K562 (cell line): ENCODE data around the gene MINAR1. TPM values are rescaled to one million over a fixed set of nuclear protein-coding genes. Genes with fewer than 3 reads are reported as not detected.

ENCODE experiments used
- ATAC-seq: fragments of 200-7000 bp; cut with Tn5 transposase; 3 replicates; pipeline ENCODE4 v1.9.1; 2020; ENCODE audit warnings: moderate library complexity
- BruUV-seq: library from RNA; stranded (reverse); fragments of 400-500 nt; replicated peaks from 2 replicates; lab custom pipeline; 2021; lab: Mats Ljungman, UMichigan
- CTCF ChIA-PET: fragments of 300-600 bp; formaldehyde crosslinking; extraction: SDS; loops from one replicate; lab custom pipeline; 2021; ENCODE audit warnings: low intra/inter-chr PET ratio; lab: Yijun Ruan, JAX
- POLR2A ChIA-PET: fragments of 300-600, 350-650 bp; sonication (Branson Sonifier 250); formaldehyde crosslinking; extraction: SDS; loops from one replicate; lab custom pipeline; 2021; ENCODE audit warnings: antibody characterized with exemption, inconsistent platforms; lab: Yijun Ruan, JAX
- DNase-seq, 4 experiments: peaks; one replicate each; pipeline versions ENCODE4 v3.0.0 to v3.0.0-alpha.2; 2011 to 2018; ENCODE audit warnings: low spot score in 3 of 4, mixed read lengths in 3 of 4; ENCODE audit errors: extremely low read depth in 1 of 4
- FAIRE-seq: peaks from 2 replicates; lab custom pipeline; 2011; peaks lifted over from hg19 to GRCh38; lab: Jason Lieb, UNC
- H2AFZ ChIP-seq: 2 replicates; pipeline ENCODE4 v1.6.0; 2011; ENCODE audit warnings: low read depth, low read length, control low read depth, inconsistent platforms
- H3K27ac ChIP-seq: fragments of 200-600 bp; 3 replicates; pipeline ENCODE4 v1.8.0; 2011; ENCODE audit warnings: low read depth, mild to moderate bottlenecking, control low read depth, inconsistent platforms, low read length, moderate library complexity, mixed read lengths; ENCODE audit errors: extremely low read depth
- H3K27me3 ChIP-seq, 2 experiments: fragments of 300-600 bp in 1 of 2; 2 replicates in 1 of 2; 3 replicates in 1 of 2; pipeline versions ENCODE4 v1.6.0 to v1.8.0; 2011; ENCODE audit warnings: inconsistent platforms in 2 of 2, low read length in 2 of 2, mild to moderate bottlenecking in 1 of 2, mixed read lengths in 1 of 2, moderate library complexity in 1 of 2; ENCODE audit not compliant: control insufficient read depth in 2 of 2, insufficient read depth in 2 of 2
- H3K36me3 ChIP-seq: fragments of 300-600 bp; 3 replicates; pipeline ENCODE4 v1.8.0; 2011; ENCODE audit warnings: mild to moderate bottlenecking, low read length, inconsistent platforms; ENCODE audit not compliant: control insufficient read depth, insufficient read depth
- H3K4me1 ChIP-seq, 2 experiments: fragments of 200-600 bp in 1 of 2; replicated peaks in 1 of 2; 2 replicates in 1 of 2; 3 replicates in 1 of 2; pipeline versions ENCODE4 v1.5.1 to v1.8.0; 2011; ENCODE audit warnings: inconsistent platforms in 2 of 2, low read length in 2 of 2, mild to moderate bottlenecking in 1 of 2, mixed read lengths in 1 of 2, moderate library complexity in 1 of 2; ENCODE audit not compliant: control insufficient read depth in 2 of 2, insufficient read depth in 2 of 2
- H3K4me2 ChIP-seq: 2 replicates; pipeline ENCODE4 v1.6.1; 2011; ENCODE audit warnings: low read length, control low read depth, inconsistent platforms, mixed read lengths; ENCODE audit not compliant: insufficient read depth
- H3K4me3 ChIP-seq: fragments of 200-600 bp; sonication (generic), shearing (Covaris generic); 2 replicates; pipeline ENCODE4 v1.5.1; 2016; ENCODE audit warnings: control low read depth, inconsistent platforms
- H3K79me2 ChIP-seq: fragments of 200-600 bp; 3 replicates; pipeline ENCODE4 v1.8.0; 2011; ENCODE audit warnings: low read length, inconsistent platforms; ENCODE audit not compliant: control insufficient read depth, insufficient read depth
- H3K9ac ChIP-seq, 2 experiments: 2 replicates each; pipeline versions ENCODE4 v1.6.0 to v1.6.1; 2011; ENCODE audit warnings: low read depth in 2 of 2, low read length in 2 of 2, control low read depth in 1 of 2, inconsistent platforms in 1 of 2, mild to moderate bottlenecking in 1 of 2, mixed read lengths in 1 of 2; ENCODE audit not compliant: insufficient read depth in 1 of 2
- H3K9me1 ChIP-seq: one replicate; pipeline ENCODE4 v1.6.0; 2011; ENCODE audit warnings: inconsistent platforms, mild to moderate bottlenecking, low read length, moderate library complexity; ENCODE audit not compliant: control insufficient read depth, insufficient read depth
- H3K9me3 ChIP-seq: replicated peaks from 2 replicates; pipeline ENCODE4 v1.5.1; 2011; ENCODE audit warnings: low read depth, low read length, inconsistent platforms; ENCODE audit not compliant: control insufficient read depth, insufficient read depth
- H4K20me1 ChIP-seq: replicated peaks from 2 replicates; pipeline ENCODE4 v1.6.1; 2011; ENCODE audit warnings: low read length, inconsistent platforms, mixed read lengths; ENCODE audit not compliant: control insufficient read depth, insufficient read depth
- CHCHD3 ChIP-seq: fragments of 250-450 bp; sonication (Bioruptor Pico); IDR thresholded peaks from 2 replicates; pipeline ENCODE4 v2.1.2; 2022; ENCODE audit warnings: mild to moderate bottlenecking
- CREBBP ChIP-seq: IDR thresholded peaks from one replicate; pipeline ENCODE4 v1.6.1; 2012; ENCODE audit warnings: low read depth, mild to moderate bottlenecking, control low read depth, inconsistent platforms, low read length
- ESRRB ChIP-seq: fragments of 250-450 bp; sonication (Bioruptor Pico); IDR thresholded peaks from 2 replicates; pipeline ENCODE4 v1.5.0; 2020; ENCODE audit warnings: mild to moderate bottlenecking, moderate library complexity, borderline replicate concordance
- ETS1 ChIP-seq: conservative IDR thresholded peaks from 2 replicates; pipeline ENCODE4 v1.6.1; 2011; ENCODE audit warnings: low read depth, mild to moderate bottlenecking, low read length; ENCODE audit not compliant: control insufficient read depth
- HCFC1 ChIP-seq: IDR thresholded peaks from 2 replicates; pipeline ENCODE4 v1.6.1; 2012; ENCODE audit warnings: low read depth, low read length, improper control_type of control experiment
- KHSRP ChIP-seq: fragments of 450-650 bp; IDR thresholded peaks from 2 replicates; pipeline ENCODE4 v1.6.1; 2017
- PHB ChIP-seq: fragments of 250-450 bp; sonication (Bioruptor Pico); IDR thresholded peaks from 2 replicates; pipeline ENCODE4 v1.5.0; 2021
- RCOR1 ChIP-seq, 2 experiments: IDR thresholded peaks; 2 replicates each; pipeline ENCODE4 v1.6.1; 2012; ENCODE audit warnings: low read depth in 2 of 2, low read length in 2 of 2, borderline replicate concordance in 1 of 2, improper control_type of control experiment in 1 of 2
- SETDB1 ChIP-seq: IDR thresholded peaks from one replicate; pipeline ENCODE4 v1.6.1; 2012; ENCODE audit warnings: low read length, control low read depth, inconsistent platforms
- SIN3A ChIP-seq, 2 experiments: fragments of 150-350 bp in 1 of 2; IDR thresholded peaks; 2 replicates each; pipeline ENCODE4 v1.6.1; 2011 to 2016; ENCODE audit warnings: borderline replicate concordance in 2 of 2, low read depth in 2 of 2, low read length in 2 of 2, mild to moderate bottlenecking in 2 of 2, moderate library complexity in 2 of 2; ENCODE audit not compliant: control insufficient read depth in 1 of 2
- SREBF1 ChIP-seq: fragments of 150-350 bp; IDR thresholded peaks from 2 replicates; pipeline ENCODE4 v1.6.1; 2014; ENCODE audit warnings: antibody characterized with exemption, low read depth, low read length, borderline replicate concordance
- SUPT5H ChIP-seq: fragments of 450-650 bp; IDR thresholded peaks from 2 replicates; pipeline ENCODE4 v1.6.1; 2016
- TAL1 ChIP-seq: fragments of 450-650 bp; IDR thresholded peaks from 2 replicates; pipeline ENCODE4 v1.6.1; 2016; ENCODE audit warnings: mild to moderate bottlenecking
- ZBTB26 ChIP-seq: fragments of 450-650 bp; formaldehyde crosslinking; IDR thresholded peaks from 2 replicates; pipeline ENCODE4 v1.4.0; 2022; ENCODE audit warnings: missing genetic modification characterization
- ZEB2 ChIP-seq: fragments of 450-650 bp; IDR thresholded peaks from 2 replicates; pipeline ENCODE4 v1.6.1; 2016
- ZNF212 ChIP-seq: fragments of 450-650 bp; formaldehyde crosslinking; IDR thresholded peaks from 2 replicates; pipeline ENCODE4 v1.4.0; 2020; ENCODE audit warnings: mild to moderate bottlenecking
- ZNF444 ChIP-seq: fragments of 250-450 bp; sonication (Bioruptor Pico); IDR thresholded peaks from 2 replicates; pipeline ENCODE4 v1.4.0; 2020; ENCODE audit warnings: mild to moderate bottlenecking, moderate library complexity
- WGBS: fragments of 100-300 bp; shearing (Covaris generic); methylation state at CpG from one replicate; pipeline ENCODE4 v1.1.6; 2016; ENCODE audit warnings: low coverage, mixed read lengths; ENCODE audit not compliant: insufficient coverage; ENCODE audit errors: missing lambda C conversion rate; 5-methylcytosine and 5-hydroxymethylcytosine counted together
- in situ Hi-C: fragments of 300-500 bp; cut with MboI; formaldehyde crosslinking; loops from 4 replicates; pipeline ENCODE4 v1.15.0; 2018; ENCODE audit warnings: inconsistent platforms, mixed read lengths
- intact Hi-C: fragments of 100-400 bp; cut with micrococcal nuclease; formaldehyde crosslinking; loops from 2 replicates; pipeline ENCODE4 v1.14.2; 2022
- polyA plus RNA-seq, 8 experiments: library from polyadenylated mRNA; depleted of rRNA in 4 of 8; stranded (reverse) in 5 of 8; unstranded in 3 of 8; fragments of >200 nt; fragmentation: Nextera tagmentation in 2 of 8; fragmentation: Illumina TruSeq in 1 of 8; extraction: Ambion mirVana in 2 of 8; extraction: Trizol in 1 of 8; gene quantifications; 2 replicates each; pipeline versions ENCODE4 v1.2.1 to v1.2.3, GENCODE V29; 2011 to 2014; ENCODE audit warnings: inconsistent platforms in 1 of 8, missing spikeins in 1 of 8
- total RNA-seq, 7 experiments: library from RNA; depleted of rRNA in 6 of 7; stranded (reverse); fragments of >200 nt in 6 of 7; fragmentation: Illumina TruSeq in 2 of 7; extraction: Trizol in 2 of 7; gene quantifications; 2 replicates each; pipeline versions ENCODE4 v1.2.1 to v1.2.3, GENCODE V29; 2011 to 2021; ENCODE audit warnings: low replicate concordance in 1 of 7
- TF ChIP-seq, protein P1 (sequence below): fragments of 250-450 bp; sonication (Bioruptor Pico); IDR thresholded peaks from 2 replicates; pipeline ENCODE4 v1.9.0; 2021; ENCODE audit warnings: mild to moderate bottlenecking, inconsistent platforms

MINAR1 gene
- total and polyA plus RNA-seq, 9 of the 15 experiments (the other 6 are each of a cell fraction or from before 2014, with no cell fraction given) = 0.21 to 1.2 (median 0.52) TPM

DNA sequence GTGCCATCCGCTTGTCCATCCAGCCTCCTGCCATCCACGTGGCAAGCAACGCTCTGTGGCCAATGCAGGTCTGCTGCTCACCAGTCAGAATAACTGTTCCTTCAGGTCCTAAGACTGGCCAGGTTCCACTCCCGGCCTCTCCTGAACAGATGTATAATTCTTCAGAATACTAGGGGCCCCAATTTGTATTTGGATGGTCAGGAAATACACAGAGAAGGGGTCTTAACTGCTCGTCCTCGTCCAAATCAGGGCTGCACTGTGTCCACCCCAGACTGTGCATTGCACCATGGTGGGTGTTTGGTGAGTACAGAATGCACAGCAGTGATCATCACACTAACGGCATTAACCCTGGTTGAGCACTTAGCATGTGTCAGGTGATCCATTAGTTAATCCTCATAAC is 46.0 kb downstream of the MINAR1 start:
- Histone ChIP-seq H2AFZ (no peak overlapping the region), H3K9me1 (no peaks in the 10 kb centered on the region), H3K79me2 (no peaks in the 10 kb centered on the region), H3K27me3 (peaks cover 4 to 29% of the 10 kb centered on the region in 2 experiments), H4K20me1 (no peaks in the 10 kb centered on the region), H3K9ac (no peak overlapping the region), H3K27ac (no peak overlapping the region), H3K4me1 (no peaks in the 10 kb centered on the region), H3K4me2 (no peak overlapping the region), H3K4me3 (no peak overlapping the region), H3K9me3 (no peaks in the 10 kb centered on the region), H3K36me3 (no peaks in the 10 kb centered on the region)
- BruUV-seq = no TSS peak
- in situ Hi-C loops (no loop called here), intact Hi-C loops (no loop called here)
- 0% methylated on average over 7 of the region's 7 CpGs for WGBS
- ATAC-seq (no peak), FAIRE-seq (no peak), DNase-seq (no peak)
- ChIA-PET CTCF (no interaction called here), POLR2A (no interaction called here)
- no peak for TF ChIP-seq ZEB2
- no peak for TF ChIP-seq ZNF212 (CRISPR knock-in tag)
- no peak for TF ChIP-seq PHB (CRISPR knock-in tag)
- TF ChIP-seq SUPT5H = no peak
- TF ChIP-seq HCFC1 = no peak
- TF ChIP-seq ESRRB (CRISPR knock-in tag) = no peak
- no peak for TF ChIP-seq CHCHD3
- TF ChIP-seq SETDB1 = no peak
- no peak for TF ChIP-seq ETS1
- TF ChIP-seq RCOR1 (IDR thresholded peaks at IDR 0.05; ENCODE audit: borderline replicate concordance in 1 of 2, low read depth in 2 of 2, low read length in 2 of 2) = no peak
- no peak for TF ChIP-seq TAL1
- TF ChIP-seq, protein P1, sequence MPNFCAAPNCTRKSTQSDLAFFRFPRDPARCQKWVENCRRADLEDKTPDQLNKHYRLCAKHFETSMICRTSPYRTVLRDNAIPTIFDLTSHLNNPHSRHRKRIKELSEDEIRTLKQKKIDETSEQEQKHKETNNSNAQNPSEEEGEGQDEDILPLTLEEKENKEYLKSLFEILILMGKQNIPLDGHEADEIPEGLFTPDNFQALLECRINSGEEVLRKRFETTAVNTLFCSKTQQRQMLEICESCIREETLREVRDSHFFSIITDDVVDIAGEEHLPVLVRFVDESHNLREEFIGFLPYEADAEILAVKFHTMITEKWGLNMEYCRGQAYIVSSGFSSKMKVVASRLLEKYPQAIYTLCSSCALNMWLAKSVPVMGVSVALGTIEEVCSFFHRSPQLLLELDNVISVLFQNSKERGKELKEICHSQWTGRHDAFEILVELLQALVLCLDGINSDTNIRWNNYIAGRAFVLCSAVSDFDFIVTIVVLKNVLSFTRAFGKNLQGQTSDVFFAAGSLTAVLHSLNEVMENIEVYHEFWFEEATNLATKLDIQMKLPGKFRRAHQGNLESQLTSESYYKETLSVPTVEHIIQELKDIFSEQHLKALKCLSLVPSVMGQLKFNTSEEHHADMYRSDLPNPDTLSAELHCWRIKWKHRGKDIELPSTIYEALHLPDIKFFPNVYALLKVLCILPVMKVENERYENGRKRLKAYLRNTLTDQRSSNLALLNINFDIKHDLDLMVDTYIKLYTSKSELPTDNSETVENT (CRISPR knock-in tag) = no peak
- TF ChIP-seq ZNF444 (CRISPR knock-in tag) = no peak
- TF ChIP-seq ZBTB26 (CRISPR knock-in tag) = no peak
- TF ChIP-seq SIN3A (IDR thresholded peaks at IDR 0.05; ENCODE audit: borderline replicate concordance in 2 of 2, control insufficient read depth in 1 of 2, low read depth in 2 of 2, low read length in 2 of 2) = no peak
- no peak for TF ChIP-seq KHSRP
- no peak for TF ChIP-seq CREBBP
- TF ChIP-seq SREBF1 = no peak
- TF ChIP-seq, all 486 proteins: peak for 0
